Measurements from ENCODE around the gene NR6A1.

NR6A1 gene

GRCh38 chr9:124475158-124475867, 295.8 kb downstream of the NR6A1 start:
- Histone ChIP-seq H3K36me3 (ENCODE audit: insufficient read depth, insufficient read length, low read length) (no peaks in the 10 kb centered on the region), H3K4me1 (ENCODE audit: insufficient read depth, insufficient read length) (peaks cover 40% of the 10 kb centered on the region), H3K9ac (ENCODE audit: insufficient read length, low read depth) (peak overlapping the region; percentile 65), H3K27me3 (ENCODE audit: insufficient read depth, insufficient read length) (peaks cover 16% of the 10 kb centered on the region), H3K9me3 (ENCODE audit: insufficient read depth, low read length) (no peaks in the 10 kb centered on the region), H3K4me3 (ENCODE audit: insufficient read length, low read depth) (no peak overlapping the region)
- TF ChIP-seq SUZ12 (IDR thresholded peaks at IDR 0.05; ENCODE audit: extremely low read depth, insufficient read depth, insufficient read length) (no peak), ZNF274 (IDR thresholded peaks at IDR 0.05; ENCODE audit: low read depth, low read length) (no peak), YY1 (IDR thresholded peaks at IDR 0.05; ENCODE audit: insufficient read depth, insufficient read length) (no peak)
- DNase-seq (ENCODE audit: low read depth, low spot score) = peak; percentile 47

GRCh38 chr9:124474151-124474550, 297.0 kb downstream of the NR6A1 start:
- no peaks in the 10 kb centered on the region for H3K36me3 ChIP-seq (ENCODE audit: insufficient read depth, insufficient read length, low read length)
- no peaks in the 10 kb centered on the region for H3K9me3 ChIP-seq (ENCODE audit: insufficient read depth, low read length)
- no peak for DNase-seq (ENCODE audit: low read depth, low spot score)

GRCh38 chr9:124473310-124473709, 297.8 kb downstream of the NR6A1 start:
- Histone ChIP-seq H3K36me3 (ENCODE audit: insufficient read depth, insufficient read length, low read length) (no peaks in the 10 kb centered on the region), H3K4me1 (ENCODE audit: insufficient read depth, insufficient read length) (peaks cover 39% of the 10 kb centered on the region), H3K9ac (ENCODE audit: insufficient read length, low read depth) (no peak overlapping the region), H3K9me3 (ENCODE audit: insufficient read depth, low read length) (no peaks in the 10 kb centered on the region), H3K27me3 (ENCODE audit: insufficient read depth, insufficient read length) (no peaks in the 10 kb centered on the region), H3K4me3 (ENCODE audit: insufficient read length, low read depth) (no peak overlapping the region)
- TF ChIP-seq ZNF274 (IDR thresholded peaks at IDR 0.05; ENCODE audit: low read depth, low read length) = no peak
- TF ChIP-seq SUZ12 (IDR thresholded peaks at IDR 0.05; ENCODE audit: extremely low read depth, insufficient read depth, insufficient read length) = no peak
- TF ChIP-seq YY1 (IDR thresholded peaks at IDR 0.05; ENCODE audit: insufficient read depth, insufficient read length) = no peak
- DNase-seq (ENCODE audit: low read depth, low spot score) = no peak

More at GRCh38 chr9:124474151-124474550, 297.0 kb downstream of the NR6A1 start:
- Histone ChIP-seq H3K27me3 (ENCODE audit: insufficient read depth, insufficient read length) (peaks cover 5% of the 10 kb centered on the region), H3K4me3 (ENCODE audit: insufficient read length, low read depth) (no peak overlapping the region), H3K9ac (ENCODE audit: insufficient read length, low read depth) (no peak overlapping the region), H3K4me1 (ENCODE audit: insufficient read depth, insufficient read length) (peaks cover 45% of the 10 kb centered on the region)
- TF ChIP-seq SUZ12 (IDR thresholded peaks at IDR 0.05; ENCODE audit: extremely low read depth, insufficient read depth, insufficient read length) = no peak
- TF ChIP-seq YY1 (IDR thresholded peaks at IDR 0.05; ENCODE audit: insufficient read depth, insufficient read length) = no peak
- TF ChIP-seq ZNF274 (IDR thresholded peaks at IDR 0.05; ENCODE audit: low read depth, low read length) = no peak

GRCh38 chr9:124472770-124473169, 298.3 kb downstream of the NR6A1 start:
- no peaks in the 10 kb centered on the region for H3K36me3 ChIP-seq (ENCODE audit: insufficient read depth, insufficient read length, low read length)
- DNase-seq (ENCODE audit: low read depth, low spot score) = no peak
- H3K9me3 ChIP-seq (ENCODE audit: insufficient read depth, low read length) = no peaks in the 10 kb centered on the region
- no peak for TF ChIP-seq SUZ12 (IDR thresholded peaks at IDR 0.05; ENCODE audit: extremely low read depth, insufficient read depth, insufficient read length)
- no peak for TF ChIP-seq YY1 (IDR thresholded peaks at IDR 0.05; ENCODE audit: insufficient read depth, insufficient read length)
- no peak for TF ChIP-seq ZNF274 (IDR thresholded peaks at IDR 0.05; ENCODE audit: low read depth, low read length)
- no peaks in the 10 kb centered on the region for H3K27me3 ChIP-seq (ENCODE audit: insufficient read depth, insufficient read length)
- peaks cover 39% of the 10 kb centered on the region for H3K4me1 ChIP-seq (ENCODE audit: insufficient read depth, insufficient read length)
- no peak overlapping the region for H3K9ac ChIP-seq (ENCODE audit: insufficient read length, low read depth)
- H3K4me3 ChIP-seq (ENCODE audit: insufficient read length, low read depth) = no peak overlapping the region

GRCh38 chr9:124471761-124472160, 299.4 kb downstream of the NR6A1 start:
- Histone ChIP-seq H3K27me3 (ENCODE audit: insufficient read depth, insufficient read length) (no peaks in the 10 kb centered on the region), H3K4me1 (ENCODE audit: insufficient read depth, insufficient read length) (peaks cover 32% of the 10 kb centered on the region), H3K9ac (ENCODE audit: insufficient read length, low read depth) (no peak overlapping the region), H3K36me3 (ENCODE audit: insufficient read depth, insufficient read length, low read length) (no peaks in the 10 kb centered on the region), H3K4me3 (ENCODE audit: insufficient read length, low read depth) (no peak overlapping the region), H3K9me3 (ENCODE audit: insufficient read depth, low read length) (no peaks in the 10 kb centered on the region)
- no peak for DNase-seq (ENCODE audit: low read depth, low spot score)
- no peak for TF ChIP-seq SUZ12 (IDR thresholded peaks at IDR 0.05; ENCODE audit: extremely low read depth, insufficient read depth, insufficient read length)
- no peak for TF ChIP-seq YY1 (IDR thresholded peaks at IDR 0.05; ENCODE audit: insufficient read depth, insufficient read length)
- no peak for TF ChIP-seq ZNF274 (IDR thresholded peaks at IDR 0.05; ENCODE audit: low read depth, low read length)

- Histone ChIP-seq H3K36me3 (ENCODE audit: insufficient read depth, insufficient read length, low read length) (no peaks in the 10 kb centered on the region), H3K27me3 (ENCODE audit: insufficient read depth, insufficient read length) (no peaks in the 10 kb centered on the region), H3K4me3 (ENCODE audit: insufficient read length, low read depth) (no peak overlapping the region), H3K4me1 (ENCODE audit: insufficient read depth, insufficient read length) (peaks cover 30% of the 10 kb centered on the region), H3K9me3 (ENCODE audit: insufficient read depth, low read length) (no peaks in the 10 kb centered on the region), H3K9ac (ENCODE audit: insufficient read length, low read depth) (no peak overlapping the region)
- TF ChIP-seq ZNF274 (IDR thresholded peaks at IDR 0.05; ENCODE audit: low read depth, low read length) = no peak
- DNase-seq (ENCODE audit: low read depth, low spot score) = no peak
These were observed 300.4 kb downstream of the NR6A1 start for GRCh38 chr9:124470726-124471125.

- H3K36me3 ChIP-seq (ENCODE audit: insufficient read depth, insufficient read length, low read length) = no peaks in the 10 kb centered on the region
- no peaks in the 10 kb centered on the region for H3K9me3 ChIP-seq (ENCODE audit: insufficient read depth, low read length)
- peak overlapping the region; percentile 47 for H3K9ac ChIP-seq (ENCODE audit: insufficient read length, low read depth)
- peaks cover 27% of the 10 kb centered on the region for H3K4me1 ChIP-seq (ENCODE audit: insufficient read depth, insufficient read length)
- no peaks in the 10 kb centered on the region for H3K27me3 ChIP-seq (ENCODE audit: insufficient read depth, insufficient read length)
- TF ChIP-seq SUZ12 (IDR thresholded peaks at IDR 0.05; ENCODE audit: extremely low read depth, insufficient read depth, insufficient read length) (no peak), YY1 (IDR thresholded peaks at IDR 0.05; ENCODE audit: insufficient read depth, insufficient read length) (no peak), ZNF274 (IDR thresholded peaks at IDR 0.05; ENCODE audit: low read depth, low read length) (no peak)
- DNase-seq (ENCODE audit: low read depth, low spot score) = no peak
- H3K4me3 ChIP-seq (ENCODE audit: insufficient read length, low read depth) = no peak overlapping the region
These were observed 300.8 kb downstream of the NR6A1 start for GRCh38 chr9:124470306-124470705.
